OCI-LY7 (cell line): ENCODE measurements around the gene DAPK1.

Experiments used
- EZH2phosphoT487 ChIP-seq: fragments of 200-600 bp; sonication (generic); IDR thresholded peaks from 2 replicates; pipeline ENCODE4 v1.6.1; 2018; ENCODE audit warnings: low read depth, borderline replicate concordance, mild to moderate bottlenecking, mixed run types, antibody characterized with exemption, low read length, moderate library complexity, mixed read lengths
- TF ChIP-seq, protein P1 (sequence below): fragments of 200-600 bp; sonication (generic); conservative IDR thresholded peaks from 2 replicates; pipeline ENCODE4 v1.5.1; 2014; ENCODE audit warnings: mild to moderate bottlenecking, antibody characterized with exemption, low read length, moderate library complexity, mixed read lengths

DNA sequence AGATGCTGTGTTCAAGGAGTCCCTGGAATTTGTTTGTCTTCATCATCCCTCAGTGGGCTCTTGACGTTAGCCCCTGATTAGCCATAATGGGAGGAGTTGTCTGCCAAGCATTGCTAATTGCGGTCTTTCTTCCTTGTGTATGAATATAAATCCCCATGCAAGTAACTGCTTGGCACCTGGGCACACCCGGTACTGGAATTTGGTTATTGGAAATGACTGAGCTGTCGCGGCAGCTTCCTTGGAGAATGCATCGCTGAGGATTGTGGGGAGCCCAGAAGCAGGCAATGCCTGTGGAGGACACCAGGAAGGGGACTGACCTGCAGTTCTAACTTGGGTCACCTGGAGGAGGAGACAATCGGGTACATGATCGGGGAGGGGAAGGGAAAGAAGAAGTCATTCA is 174.9 kb downstream of the DAPK1 start:
- TF ChIP-seq, protein P1, sequence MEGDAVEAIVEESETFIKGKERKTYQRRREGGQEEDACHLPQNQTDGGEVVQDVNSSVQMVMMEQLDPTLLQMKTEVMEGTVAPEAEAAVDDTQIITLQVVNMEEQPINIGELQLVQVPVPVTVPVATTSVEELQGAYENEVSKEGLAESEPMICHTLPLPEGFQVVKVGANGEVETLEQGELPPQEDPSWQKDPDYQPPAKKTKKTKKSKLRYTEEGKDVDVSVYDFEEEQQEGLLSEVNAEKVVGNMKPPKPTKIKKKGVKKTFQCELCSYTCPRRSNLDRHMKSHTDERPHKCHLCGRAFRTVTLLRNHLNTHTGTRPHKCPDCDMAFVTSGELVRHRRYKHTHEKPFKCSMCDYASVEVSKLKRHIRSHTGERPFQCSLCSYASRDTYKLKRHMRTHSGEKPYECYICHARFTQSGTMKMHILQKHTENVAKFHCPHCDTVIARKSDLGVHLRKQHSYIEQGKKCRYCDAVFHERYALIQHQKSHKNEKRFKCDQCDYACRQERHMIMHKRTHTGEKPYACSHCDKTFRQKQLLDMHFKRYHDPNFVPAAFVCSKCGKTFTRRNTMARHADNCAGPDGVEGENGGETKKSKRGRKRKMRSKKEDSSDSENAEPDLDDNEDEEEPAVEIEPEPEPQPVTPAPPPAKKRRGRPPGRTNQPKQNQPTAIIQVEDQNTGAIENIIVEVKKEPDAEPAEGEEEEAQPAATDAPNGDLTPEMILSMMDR: no peak
- no peak for TF ChIP-seq EZH2phosphoT487
